GM21367 (cell line): ENCODE measurements around the gene KAT5.
"Not testable (repeated sequence)": the region's sequence is repeated elsewhere in the genome, so short reads cannot be mapped to it uniquely, and the experiment has no call there.

ENCODE experiments used
- ATAC-seq: cut with Tn5 transposase; IDR thresholded peaks from one replicate; pipeline ENCODE4 v1.9.1; 2021; ENCODE audit not compliant: unreplicated experiment

The KAT5 gene

DNA sequence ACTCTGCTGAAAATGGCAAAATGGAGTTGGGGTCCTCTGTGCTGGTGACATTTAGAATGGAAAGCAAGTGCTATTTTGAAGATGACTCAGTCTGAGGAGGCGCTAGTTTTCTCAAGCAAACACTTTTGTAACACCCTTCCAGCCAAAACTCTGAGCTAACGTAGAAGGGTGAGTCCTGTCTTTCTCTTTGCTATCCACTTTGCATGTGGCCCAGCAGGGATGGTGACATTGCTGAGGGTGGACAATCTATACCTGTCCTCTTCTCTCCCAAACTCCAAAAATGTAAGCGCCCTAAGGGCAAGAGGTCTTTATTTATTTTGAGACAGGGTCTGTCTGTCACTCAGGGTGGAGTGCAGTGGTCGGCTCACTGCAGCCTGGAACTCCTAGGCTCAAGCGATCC is 3.6 kb upstream of the KAT5 start:
- ATAC-seq: no peak

DNA sequence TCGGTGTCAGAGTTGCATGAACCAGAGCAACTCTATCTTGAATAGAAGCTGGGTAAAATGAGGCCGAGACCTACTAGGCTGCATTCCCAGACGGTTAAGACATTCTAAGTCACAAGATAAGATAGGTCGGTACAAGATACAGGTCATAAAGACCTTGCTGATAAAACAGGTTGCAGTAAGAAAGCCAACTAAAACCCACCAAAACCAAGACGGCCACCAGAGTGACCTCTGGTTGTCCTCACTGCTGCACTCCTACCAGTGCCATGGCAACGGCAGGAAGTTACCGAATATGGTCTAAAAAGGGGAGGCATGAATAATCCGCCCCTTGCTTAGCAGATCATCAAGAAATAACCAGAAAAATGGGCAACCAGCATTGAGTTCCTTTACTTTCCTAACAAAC is 2.4 kb upstream of the KAT5 start:
- ATAC-seq: no peak

DNA sequence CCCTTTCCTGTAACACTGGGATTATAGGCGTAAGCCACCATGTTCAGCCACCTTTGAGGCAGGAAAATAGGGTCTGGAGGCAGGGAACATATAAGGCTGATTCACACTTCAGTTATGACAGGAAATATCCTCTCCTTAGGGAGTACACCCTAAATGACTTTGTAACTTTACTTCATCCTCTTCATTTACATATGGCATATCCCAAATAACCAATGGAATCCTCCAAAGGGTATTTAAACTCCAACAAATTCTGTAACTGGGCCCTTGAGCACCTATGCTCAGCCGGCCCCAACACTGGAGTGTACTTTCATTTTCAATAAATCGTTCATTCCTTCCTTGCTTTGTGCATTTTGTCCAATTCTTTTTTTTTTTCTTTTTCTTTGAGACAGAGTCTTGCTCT is 1.6 kb upstream of the KAT5 start:
- no peak for ATAC-seq

DNA sequence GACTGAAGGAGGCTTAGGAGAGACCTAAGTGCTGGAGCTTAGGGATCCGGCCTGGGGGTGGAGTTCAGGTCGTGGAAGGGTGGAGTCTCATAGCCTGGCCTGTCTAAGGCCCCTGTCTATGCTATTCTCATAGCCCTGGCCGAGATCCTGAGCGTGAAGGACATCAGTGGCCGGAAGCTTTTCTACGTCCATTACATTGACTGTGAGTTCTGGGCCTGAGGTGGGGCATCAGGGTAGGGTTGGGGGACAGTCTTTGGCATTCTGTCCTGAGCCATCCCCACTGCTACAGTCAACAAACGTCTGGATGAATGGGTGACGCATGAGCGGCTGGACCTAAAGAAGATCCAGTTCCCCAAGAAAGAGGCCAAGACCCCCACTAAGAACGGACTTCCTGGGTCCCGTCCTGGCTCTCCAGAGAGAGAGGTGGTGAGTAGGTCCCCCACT is 603 bp downstream of the KAT5 start:
- no peak for ATAC-seq

DNA sequence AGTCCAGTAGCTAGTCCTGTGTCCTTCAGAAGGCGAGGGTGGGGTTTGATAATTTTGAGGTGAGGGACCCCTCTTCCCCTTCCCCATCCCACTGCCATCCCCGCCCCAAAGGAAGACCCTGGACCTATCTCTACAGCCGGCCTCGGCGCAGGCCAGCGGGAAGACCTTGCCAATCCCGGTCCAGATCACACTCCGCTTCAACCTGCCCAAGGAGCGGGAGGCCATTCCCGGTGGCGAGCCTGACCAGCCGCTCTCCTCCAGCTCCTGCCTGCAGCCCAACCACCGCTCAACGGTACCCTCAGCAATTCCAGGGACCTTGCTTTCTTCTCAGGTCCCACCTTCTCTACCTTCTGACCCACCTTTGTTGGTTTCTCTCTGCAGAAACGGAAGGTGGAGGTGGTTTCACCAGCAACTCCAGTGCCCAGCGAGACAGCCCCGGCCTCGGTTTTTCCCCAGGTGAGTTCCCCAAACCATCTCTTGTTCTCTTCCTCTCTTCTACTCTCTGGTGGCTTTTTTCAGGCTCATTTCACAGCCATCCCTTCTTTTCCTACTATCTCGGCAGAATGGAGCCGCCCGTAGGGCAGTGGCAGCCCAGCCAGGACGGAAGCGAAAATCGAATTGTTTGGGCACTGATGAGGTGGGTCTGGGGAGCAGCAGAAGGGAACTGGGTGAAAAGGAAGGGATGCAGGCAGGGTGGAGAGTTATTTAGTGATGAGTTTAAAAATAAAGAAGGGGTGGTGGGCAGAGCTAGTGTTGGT is 1.3 kb downstream of the KAT5 start:
- no peak for ATAC-seq

DNA sequence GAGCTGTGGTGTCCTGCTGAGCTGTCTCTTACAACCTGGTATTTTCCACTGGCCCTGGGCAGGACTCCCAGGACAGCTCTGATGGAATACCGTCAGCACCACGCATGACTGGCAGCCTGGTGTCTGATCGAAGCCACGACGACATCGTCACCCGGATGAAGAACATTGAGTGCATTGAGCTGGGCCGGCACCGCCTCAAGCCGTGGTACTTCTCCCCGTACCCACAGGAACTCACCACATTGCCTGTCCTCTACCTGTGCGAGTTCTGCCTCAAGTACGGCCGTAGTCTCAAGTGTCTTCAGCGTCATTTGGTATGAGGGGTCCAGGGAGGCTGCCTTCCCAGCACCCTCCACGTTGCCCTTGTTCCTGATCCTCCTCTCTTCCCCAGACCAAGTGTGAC is 2.4 kb downstream of the KAT5 start:
- no peak for ATAC-seq

DNA sequence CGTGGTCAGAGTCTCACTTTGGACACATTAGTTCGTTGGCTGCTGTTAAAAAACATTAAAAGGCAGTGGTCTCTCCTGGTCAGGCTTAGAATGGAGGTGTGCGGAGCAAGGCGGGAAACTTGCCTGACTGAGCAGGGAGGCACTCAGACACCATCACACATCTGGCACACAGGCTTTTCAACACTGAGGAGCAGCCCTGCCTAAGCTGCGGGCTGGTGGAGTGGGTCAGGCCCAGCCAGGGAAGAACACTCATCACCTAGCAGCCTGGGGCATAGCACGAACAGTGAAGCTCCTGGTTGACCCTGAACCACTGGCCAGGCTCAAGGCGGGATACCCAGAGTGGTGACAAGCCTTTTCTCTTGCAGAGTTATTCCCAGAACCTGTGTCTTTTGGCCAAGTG is 4.2 kb downstream of the KAT5 start:
- no peak for ATAC-seq

DNA sequence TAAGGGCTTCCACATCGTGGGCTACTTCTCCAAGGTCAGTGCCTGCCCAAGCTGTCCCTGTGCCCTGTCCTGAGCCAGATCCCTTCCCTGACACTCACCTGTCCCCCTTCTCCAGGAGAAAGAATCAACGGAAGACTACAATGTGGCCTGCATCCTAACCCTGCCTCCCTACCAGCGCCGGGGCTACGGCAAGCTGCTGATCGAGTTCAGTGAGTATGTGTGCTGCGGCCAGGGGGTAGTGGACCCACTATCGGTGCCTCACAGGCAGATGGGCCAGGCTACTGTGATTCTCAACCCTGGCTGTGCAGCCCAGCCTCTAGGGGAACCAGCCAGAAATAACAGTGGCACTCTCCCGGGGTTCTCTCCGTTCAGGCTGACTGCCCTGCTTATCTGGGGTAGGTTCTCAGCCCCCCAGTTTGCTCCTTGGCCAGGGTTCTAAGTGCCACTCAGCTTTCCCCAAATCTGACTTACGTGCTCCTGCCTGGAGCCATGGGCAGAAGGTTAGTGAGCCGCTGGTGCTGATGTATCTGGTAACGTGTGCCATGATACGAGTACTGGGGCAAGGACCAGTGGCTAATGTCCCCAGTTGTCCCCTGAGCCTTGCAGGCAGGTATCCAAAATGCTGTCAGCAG is 4.8 kb downstream of the KAT5 start:
- ATAC-seq: no peak

DNA sequence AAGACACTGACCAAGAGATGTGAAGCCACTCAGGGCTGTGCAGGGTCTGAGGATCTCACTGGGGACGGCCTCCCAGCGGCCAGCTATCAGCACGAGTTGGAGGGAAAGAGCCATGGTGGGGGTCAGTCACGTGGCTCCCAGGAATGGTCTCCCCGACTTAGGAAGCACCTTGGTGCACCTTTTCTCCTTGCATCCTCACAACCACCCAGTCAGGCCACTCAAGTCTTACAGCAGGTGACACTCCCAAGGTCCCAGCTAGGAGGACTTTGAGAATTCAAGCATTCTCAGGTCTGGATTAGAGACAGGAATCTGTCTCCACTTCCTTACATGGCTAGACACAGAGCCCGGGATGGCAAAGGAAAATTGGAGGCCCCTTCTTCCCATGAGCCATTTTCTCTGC is 5.9 kb downstream of the KAT5 start:
- ATAC-seq: no peak

DNA sequence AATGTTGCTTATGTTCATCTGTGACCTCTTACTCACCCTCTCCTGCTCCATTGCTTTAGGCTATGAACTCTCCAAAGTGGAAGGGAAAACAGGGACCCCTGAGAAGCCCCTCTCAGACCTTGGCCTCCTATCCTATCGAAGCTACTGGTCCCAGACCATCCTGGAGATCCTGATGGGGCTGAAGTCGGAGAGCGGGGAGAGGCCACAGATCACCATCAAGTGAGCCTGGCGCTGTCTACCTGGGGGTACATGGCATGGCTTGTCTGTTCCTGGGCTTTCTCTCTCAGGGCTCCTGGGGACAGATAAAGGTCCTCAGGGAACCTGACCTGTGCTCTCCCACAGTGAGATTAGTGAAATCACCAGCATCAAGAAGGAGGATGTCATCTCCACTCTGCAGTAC is 6.5 kb downstream of the KAT5 start:
- no peak for ATAC-seq

DNA sequence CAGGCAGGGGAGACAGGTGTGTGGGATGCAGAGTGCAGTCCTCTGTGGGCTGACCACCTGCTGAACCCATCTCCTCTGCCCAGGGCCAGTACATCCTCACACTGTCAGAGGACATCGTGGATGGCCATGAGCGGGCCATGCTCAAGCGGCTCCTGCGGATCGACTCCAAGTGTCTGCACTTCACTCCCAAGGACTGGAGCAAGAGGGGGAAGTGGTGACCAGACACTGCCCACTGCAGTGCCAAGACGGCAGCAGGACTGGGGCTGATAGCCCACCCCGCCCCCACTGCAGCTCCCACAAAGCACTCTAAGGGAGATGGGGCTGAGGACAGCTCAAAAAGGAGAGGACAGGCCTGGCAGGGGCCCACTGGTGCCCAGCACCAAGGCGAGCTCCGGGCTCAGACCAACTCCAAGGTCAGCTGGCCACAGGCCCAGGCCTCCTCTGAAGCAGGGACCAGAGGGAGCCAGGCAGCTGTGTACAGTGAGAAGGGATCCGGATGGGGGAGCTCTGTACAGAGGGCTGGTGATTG is 7.0 kb downstream of the KAT5 start:
- no peak for ATAC-seq

DNA sequence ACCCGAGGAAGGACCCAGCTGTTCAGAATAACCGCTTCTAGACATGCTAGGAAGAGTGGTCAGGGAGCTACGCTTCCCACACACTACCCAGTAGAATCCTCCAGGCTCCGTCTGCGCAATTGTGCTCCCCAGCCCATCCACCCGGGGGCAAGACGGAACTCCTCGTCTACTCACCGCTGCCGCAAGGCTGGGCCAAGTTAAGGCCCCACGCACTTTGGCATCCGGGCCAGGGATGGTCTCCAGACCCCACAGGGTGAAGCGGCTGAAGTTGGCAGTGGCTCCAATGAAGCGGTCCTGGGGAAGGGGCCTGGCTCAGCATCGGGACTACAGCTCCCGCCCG is 7.8 kb downstream of the KAT5 start:
- ATAC-seq: no peak

DNA sequence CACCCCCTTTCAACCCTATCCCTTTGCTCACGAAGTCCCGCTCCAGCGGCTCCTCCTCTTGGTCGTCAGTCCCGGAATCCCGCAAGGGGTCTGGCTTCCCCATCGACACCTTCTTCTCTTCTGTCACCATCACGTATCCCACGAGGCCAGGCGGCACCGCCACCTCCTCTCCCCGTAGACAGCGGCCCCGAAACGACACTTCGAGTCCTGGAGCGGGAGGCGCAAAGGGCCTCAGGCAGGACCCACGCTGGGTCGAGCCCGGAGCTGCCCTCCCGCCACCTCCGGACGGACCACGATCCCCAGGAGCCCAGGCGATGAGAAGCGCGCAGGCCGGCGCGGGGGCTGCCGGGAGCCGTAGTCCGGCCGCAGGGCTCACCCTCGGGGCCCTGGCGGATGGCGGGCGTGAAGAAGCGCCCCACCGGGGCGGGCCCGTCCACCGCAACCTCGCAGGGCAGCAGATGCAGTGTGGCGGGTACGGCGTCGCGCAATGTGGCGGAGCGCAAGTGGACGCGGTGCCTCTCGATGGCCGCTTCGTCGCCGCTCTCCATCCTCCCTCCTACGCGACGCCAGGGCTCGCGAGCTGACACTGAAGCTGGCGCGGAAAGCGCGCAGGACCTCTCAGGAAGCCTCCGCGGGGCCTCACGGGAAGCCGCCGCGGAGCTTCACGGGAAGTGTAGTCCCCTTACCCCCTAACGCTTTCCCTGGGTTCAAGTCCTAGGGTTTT is 8.3 kb downstream of the KAT5 start, which contains the start of gene RNASEH2C:
TSS of gene RNASEH2C (minus strand) at position 588 of the 724 bp plus-strand sequence. CDS start at position 548, 40 bp downstream.
- peak; percentile 45 for ATAC-seq

DNA sequence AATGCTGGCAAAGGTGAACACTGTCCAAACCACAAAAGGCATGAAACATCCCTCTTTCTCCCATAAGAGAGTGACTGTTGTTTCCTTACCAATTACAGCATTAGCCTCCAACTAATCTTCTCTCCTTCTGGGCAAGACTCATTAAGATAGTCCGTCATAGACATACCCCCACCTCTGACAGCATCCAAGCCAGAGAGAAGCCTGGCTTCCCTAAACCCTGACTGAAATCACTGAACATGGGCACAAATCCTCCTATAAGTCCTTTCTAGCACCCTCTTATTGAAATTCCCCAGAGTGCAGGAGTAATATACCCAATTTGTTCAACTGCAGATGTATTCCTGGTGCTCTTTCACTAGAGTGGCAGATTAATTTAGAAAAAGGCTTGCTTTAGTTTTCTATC is 10.2 kb downstream of the KAT5 start:
- ATAC-seq: no peak

DNA sequence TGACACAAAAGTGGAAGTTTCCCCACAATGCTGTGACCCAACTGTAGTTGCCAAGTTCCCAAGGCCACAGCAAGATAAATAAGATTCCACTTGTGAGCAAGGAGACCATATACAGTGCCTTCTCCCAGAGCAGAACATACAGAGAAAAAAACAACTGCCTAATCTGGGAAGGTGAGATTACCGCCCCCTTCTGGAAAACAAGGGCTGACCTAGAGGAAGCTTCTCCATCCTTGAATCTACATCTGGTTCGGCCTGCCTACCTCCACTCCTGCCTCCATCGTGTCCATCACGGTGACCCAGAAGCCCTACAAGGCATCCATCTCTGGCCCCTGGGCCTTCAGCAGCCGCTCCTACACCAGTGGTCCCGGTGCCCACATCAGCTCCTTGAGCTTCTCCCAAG is 14.6 kb downstream of the KAT5 start:
- no peak for ATAC-seq

DNA sequence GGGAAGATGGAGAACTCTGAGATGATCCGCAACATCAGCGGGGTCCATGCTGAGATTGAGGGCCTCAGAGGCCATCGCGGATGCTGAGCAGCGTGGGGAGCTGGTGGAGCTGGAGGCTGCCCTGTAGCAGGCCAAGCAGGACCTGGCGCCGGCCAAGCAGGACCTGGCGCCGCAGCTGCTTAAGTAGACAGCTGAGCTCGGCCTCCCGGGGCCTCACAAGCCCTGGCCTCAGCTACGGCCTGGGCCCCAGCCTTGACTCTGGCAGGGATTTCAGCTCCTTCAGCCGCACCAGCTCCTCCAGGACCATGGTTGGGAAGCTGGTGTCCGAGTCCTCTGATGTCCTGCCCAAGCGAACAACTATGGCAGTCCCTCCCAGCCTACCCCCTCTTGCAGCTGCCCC is 15.8 kb downstream of the KAT5 start:
- ATAC-seq: no peak

DNA sequence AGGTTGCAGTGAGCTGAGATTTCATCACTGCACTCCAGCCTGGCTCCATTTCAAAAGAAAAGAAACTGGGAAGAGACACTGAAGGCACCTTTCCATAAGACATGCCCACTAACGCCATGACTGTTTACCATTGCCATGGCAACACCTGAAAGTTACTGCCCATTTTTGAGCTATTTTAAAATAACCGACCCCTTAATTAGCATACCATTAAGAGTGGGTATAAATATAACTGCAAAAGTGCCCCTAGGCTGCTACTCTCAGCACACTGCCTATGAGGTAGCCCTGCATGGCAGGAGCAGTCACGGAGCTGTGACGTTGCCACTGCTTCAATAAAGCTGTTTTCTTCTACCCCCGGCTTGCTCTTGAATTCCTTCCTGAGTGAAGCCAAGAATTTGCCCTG is 18.4 kb downstream of the KAT5 start:
- ATAC-seq: no peak

DNA sequence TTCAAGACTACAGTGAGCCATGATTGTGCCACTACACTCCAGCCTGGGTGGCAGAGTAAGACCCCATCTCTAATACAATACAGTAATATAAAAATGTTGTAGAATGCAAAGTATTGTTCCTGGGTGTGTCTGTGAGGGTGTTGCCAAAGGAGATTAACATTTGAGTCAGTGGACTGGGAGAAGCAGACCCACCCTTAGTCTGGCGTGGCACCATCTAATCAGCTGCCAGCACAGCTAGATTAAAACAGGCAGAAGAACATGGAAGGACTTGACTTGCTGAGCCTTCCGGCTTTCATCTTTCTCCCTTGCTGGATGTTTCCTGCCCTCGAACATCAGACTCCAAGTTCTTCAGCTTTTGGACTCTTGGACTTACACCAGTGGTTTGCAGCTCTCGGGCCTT is 23.1 kb downstream of the KAT5 start:
- ATAC-seq: not testable (repeated sequence)

DNA sequence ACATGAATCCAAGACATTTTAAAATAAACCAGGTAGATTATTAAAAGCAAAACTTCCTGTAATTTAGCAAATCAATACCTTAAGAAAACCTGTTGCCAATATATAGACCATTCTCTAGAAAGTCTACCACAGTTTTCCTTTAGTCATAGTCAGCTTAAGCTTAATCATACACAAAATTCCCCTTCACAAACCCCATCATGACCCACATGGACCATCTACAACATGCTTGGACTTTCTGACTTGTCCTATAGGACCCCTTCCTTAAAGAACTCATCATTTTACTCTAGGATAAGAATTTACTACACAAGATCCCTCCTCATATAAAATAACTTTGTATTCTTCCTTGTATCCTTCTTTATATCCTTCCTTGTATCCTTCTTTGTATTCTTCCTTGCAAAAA is 24.8 kb downstream of the KAT5 start:
- ATAC-seq: no peak

DNA sequence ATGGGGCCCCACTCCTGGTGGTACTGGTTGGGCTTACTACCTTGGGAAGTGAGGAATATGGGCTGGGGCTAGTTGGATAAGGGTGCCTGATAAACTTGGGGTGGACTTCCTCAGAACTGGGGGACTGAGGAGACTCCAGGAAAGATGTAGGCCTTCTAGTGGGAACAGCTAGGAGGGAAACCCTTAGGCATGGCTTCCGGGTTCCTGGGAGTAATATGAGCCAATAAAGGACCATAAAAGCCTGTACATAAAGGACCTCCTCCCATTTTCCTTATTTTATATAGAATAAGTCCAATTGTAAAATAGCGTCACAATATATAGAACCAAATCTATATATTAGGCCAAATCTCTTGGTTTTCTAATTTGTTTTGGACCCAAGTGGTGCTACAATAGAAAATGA is 27.0 kb downstream of the KAT5 start:
- no peak for ATAC-seq

DNA sequence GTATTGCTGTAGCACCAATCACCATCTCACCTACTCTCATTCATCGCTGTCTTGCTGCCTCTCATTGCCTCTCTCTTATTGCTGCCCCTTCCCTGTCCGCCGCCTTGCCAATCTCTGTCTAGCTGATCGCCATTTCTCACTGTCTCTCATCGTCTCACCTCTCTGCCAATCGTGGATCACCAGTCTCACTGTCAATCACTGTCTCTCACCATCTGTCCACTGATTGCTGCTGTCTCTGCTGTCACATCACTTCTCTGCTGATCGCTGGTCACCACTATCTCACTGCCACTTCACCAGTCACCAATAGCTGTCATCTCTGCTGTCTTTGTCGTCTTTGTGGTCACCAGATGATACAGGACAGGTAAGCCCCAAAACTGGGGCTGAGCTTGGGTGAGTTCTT is 29.1 kb downstream of the KAT5 start:
- ATAC-seq: no peak

DNA sequence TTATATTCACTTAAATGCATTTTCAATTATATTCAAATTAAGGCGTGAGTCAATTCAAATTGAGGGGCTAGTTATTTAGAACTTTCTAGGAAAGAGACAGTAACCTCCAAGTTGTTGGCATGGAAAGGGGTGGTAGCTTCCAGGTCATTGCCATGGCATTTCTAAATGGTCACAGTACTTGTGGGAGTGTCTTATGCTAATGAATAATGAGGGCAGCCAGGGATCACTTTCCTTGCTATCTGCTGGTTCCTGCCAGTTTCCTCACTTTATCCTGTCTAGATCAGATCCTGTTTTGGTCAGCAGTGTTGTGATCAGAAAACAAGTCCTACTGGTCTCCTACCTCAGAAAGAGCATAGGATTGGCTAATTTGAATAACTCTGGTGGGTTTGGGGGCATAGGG is 30.3 kb downstream of the KAT5 start:
- no peak for ATAC-seq
